H9 (cell line): Measurements from ENCODE around the gene PPFIA2. TPM values are rescaled to one million over a fixed set of nuclear protein-coding genes. Genes with fewer than 3 reads are reported as not detected.
A peak's percentile ranks its signal among the peaks of the same experiment; 100 is the strongest.

Experiments used
- DNase-seq: peaks from one replicate; pipeline ENCODE4 v3.0.0-alpha.2; 2017
- H2AFZ ChIP-seq: one replicate; pipeline ENCODE4 v1.6.1; 2013; ENCODE audit warnings: mild to moderate bottlenecking, low read length, control low read depth, moderate library complexity
- H2AK5ac ChIP-seq: 2 replicates; pipeline ENCODE4 v1.6.1; 2013; ENCODE audit warnings: low read length, control low read depth, mixed read lengths; ENCODE audit not compliant: insufficient read length
- H2BK120ac ChIP-seq: one replicate; pipeline ENCODE4 v1.6.1; 2013; ENCODE audit warnings: low read depth, mild to moderate bottlenecking, low read length, control low read depth, inconsistent platforms; ENCODE audit not compliant: poor library complexity, severe bottlenecking
- H2BK12ac ChIP-seq: 2 replicates; pipeline ENCODE4 v1.6.1; 2013; ENCODE audit warnings: low read length, control low read depth, mixed read lengths, low read depth; ENCODE audit not compliant: insufficient read length
- H2BK15ac ChIP-seq: 2 replicates; pipeline ENCODE4 v1.6.1; 2013; ENCODE audit warnings: low read depth, low read length, control low read depth
- H2BK20ac ChIP-seq: one replicate; pipeline ENCODE4 v1.6.1; 2013; ENCODE audit warnings: low read depth, mild to moderate bottlenecking, low read length, control low read depth, inconsistent platforms; ENCODE audit not compliant: poor library complexity, severe bottlenecking
- H2BK5ac ChIP-seq: 2 replicates; pipeline ENCODE4 v1.6.1; 2013; ENCODE audit warnings: low read length, control low read depth, mixed read lengths; ENCODE audit not compliant: insufficient read length
- H3K14ac ChIP-seq: 2 replicates; pipeline ENCODE4 v1.6.1; 2013; ENCODE audit warnings: low read length, control low read depth; ENCODE audit not compliant: insufficient read depth
- H3K18ac ChIP-seq: 2 replicates; pipeline ENCODE4 v1.6.1; 2013; ENCODE audit warnings: low read depth, mild to moderate bottlenecking, mixed read lengths, low read length, control low read depth; ENCODE audit not compliant: insufficient read length
- H3K23ac ChIP-seq: 2 replicates; pipeline ENCODE4 v1.6.1; 2013; ENCODE audit warnings: low read length, control low read depth, mixed read lengths, low read depth; ENCODE audit not compliant: insufficient read length
- H3K23me2 ChIP-seq: 2 replicates; pipeline ENCODE4 v1.6.1; 2013; ENCODE audit warnings: low read depth, mild to moderate bottlenecking, mixed read lengths, low read length, control low read depth; ENCODE audit not compliant: insufficient read length, poor library complexity, severe bottlenecking
- H3K27ac ChIP-seq: 2 replicates; pipeline ENCODE4 v1.5.1; 2013; ENCODE audit warnings: low read length, control low read depth, mixed read lengths, low read depth; ENCODE audit not compliant: insufficient read length
- H3K27me3 ChIP-seq: 2 replicates; pipeline ENCODE4 v1.6.1; 2013; ENCODE audit warnings: low read length, control low read depth, inconsistent platforms; ENCODE audit not compliant: insufficient read depth
- H3K4ac ChIP-seq: 2 replicates; pipeline ENCODE4 v1.6.1; 2013; ENCODE audit warnings: low read depth, mild to moderate bottlenecking, control low read depth, inconsistent platforms, low read length, moderate library complexity
- H3K4me1 ChIP-seq: 2 replicates; pipeline ENCODE4 v1.6.1; 2013; ENCODE audit warnings: low read length, control low read depth, inconsistent platforms; ENCODE audit not compliant: insufficient read depth
- H3K4me2 ChIP-seq: 2 replicates; pipeline ENCODE4 v1.6.1; 2013; ENCODE audit warnings: low read length, control low read depth, mixed read lengths; ENCODE audit not compliant: insufficient read length, insufficient read depth
- H3K56ac ChIP-seq: 2 replicates; pipeline ENCODE4 v1.6.1; 2013; ENCODE audit warnings: low read depth, mild to moderate bottlenecking, mixed read lengths, low read length, control low read depth; ENCODE audit not compliant: insufficient read length
- H3K79me1 ChIP-seq: 2 replicates; pipeline ENCODE4 v1.6.1; 2013; ENCODE audit warnings: low read depth, mild to moderate bottlenecking, moderate library complexity, low read length, control low read depth, inconsistent platforms; ENCODE audit not compliant: insufficient read depth, poor library complexity, severe bottlenecking
- H3K79me2 ChIP-seq: 2 replicates; pipeline ENCODE4 v1.6.1; 2013; ENCODE audit warnings: low read length, control low read depth, inconsistent platforms; ENCODE audit not compliant: insufficient read depth
- H3K9ac ChIP-seq: 2 replicates; pipeline ENCODE4 v1.6.1; 2013; ENCODE audit warnings: low read length, control low read depth, mixed read lengths; ENCODE audit not compliant: insufficient read length; ENCODE audit errors: extremely low read depth
- H3K9me3 ChIP-seq: one replicate; pipeline ENCODE4 v1.6.1; 2013; ENCODE audit warnings: low read depth, low read length, inconsistent platforms; ENCODE audit not compliant: control insufficient read depth
- H3T11ph ChIP-seq: one replicate; pipeline ENCODE4 v1.6.1; 2013; ENCODE audit warnings: mild to moderate bottlenecking, low read length, control low read depth, inconsistent platforms
- H4K20me1 ChIP-seq: one replicate; pipeline ENCODE4 v1.6.1; 2013; ENCODE audit not compliant: control insufficient read depth, insufficient read length, insufficient read depth
- H4K5ac ChIP-seq: 2 replicates; pipeline ENCODE4 v1.6.1; 2013; ENCODE audit warnings: low read depth, mild to moderate bottlenecking, mixed read lengths, low read length, control low read depth; ENCODE audit not compliant: insufficient read length
- H4K8ac ChIP-seq: replicated peaks from 2 replicates; pipeline ENCODE4 v1.6.1; 2013; ENCODE audit warnings: low read length, control low read depth, mixed read lengths, low read depth; ENCODE audit not compliant: insufficient read length
- H4K91ac ChIP-seq: 2 replicates; pipeline ENCODE4 v1.6.1; 2013; ENCODE audit warnings: low read depth, mild to moderate bottlenecking, moderate library complexity, mixed read lengths, low read length, control low read depth; ENCODE audit not compliant: insufficient read length
- H3K27ac Mint-ChIP-seq, 3 experiments: 2 replicates in 2 of 3; 3 replicates in 1 of 3; pipeline ENCODE4 v1.8.0; 2020 to 2021; ENCODE audit warnings: mixed read lengths in 3 of 3, mild to moderate bottlenecking in 1 of 3, moderate library complexity in 1 of 3
- H3K27me3 Mint-ChIP-seq: 2 replicates; pipeline ENCODE4 v1.8.0; 2021; ENCODE audit warnings: low read depth, mild to moderate bottlenecking, moderate library complexity, mixed read lengths
- H3K36me3 Mint-ChIP-seq, 3 experiments: 2 replicates in 2 of 3; 3 replicates in 1 of 3; pipeline ENCODE4 v1.8.0; 2020 to 2021; ENCODE audit warnings: low read depth in 3 of 3, mixed read lengths in 3 of 3; ENCODE audit not compliant: insufficient read depth in 1 of 3
- H3K4me1 Mint-ChIP-seq, 2 experiments: 2 replicates each; pipeline ENCODE4 v1.8.0; 2020; ENCODE audit warnings: mixed read lengths in 2 of 2
- H3K4me3 Mint-ChIP-seq, 2 experiments: 2 replicates in 1 of 2; 3 replicates in 1 of 2; pipeline ENCODE4 v1.8.0; 2020 to 2021; ENCODE audit warnings: mild to moderate bottlenecking in 2 of 2, mixed read lengths in 2 of 2, moderate library complexity in 1 of 2
- H3K9me3 Mint-ChIP-seq, 2 experiments: 2 replicates in 1 of 2; 3 replicates in 1 of 2; pipeline ENCODE4 v1.8.0; 2020; ENCODE audit warnings: mild to moderate bottlenecking in 2 of 2, mixed read lengths in 2 of 2, moderate library complexity in 1 of 2
- CTCF ChIP-seq: fragments of 200-600 bp; sonication (generic); conservative IDR thresholded peaks from 3 replicates; pipeline ENCODE4 v1.8.0; 2021; ENCODE audit warnings: antibody characterized with exemption, mild to moderate bottlenecking
- WGBS: extraction: QIAGEN DNeasy Blood & Tissue Kit; methylation state at CpG from one replicate; pipeline ENCODE4 v1.1.7; 2013; ENCODE audit warnings: missing lambda C conversion rate, low lambda C conversion rate, mixed read lengths; ENCODE audit not compliant: insufficient read length; ENCODE audit errors: extremely low coverage; 5-methylcytosine and 5-hydroxymethylcytosine counted together
- total RNA-seq: library from RNA; stranded (reverse); gene quantifications from 2 replicates; pipeline ENCODE4 v1.2.1, GENCODE V29; 2021

The PPFIA2 gene
- total RNA-seq, 1 experiment from 2014 or later = 1.3 TPM

- no peaks in the 10 kb centered on the region for H4K20me1 ChIP-seq
- no peak overlapping the region for H4K8ac ChIP-seq
- no peak overlapping the region for H3K4ac ChIP-seq
- no peak overlapping the region for H2AK5ac ChIP-seq
- Mint-ChIP-seq H3K27ac (no peak overlapping the region), H3K9me3 (peaks cover 0 to 4% of the 10 kb centered on the region in 2 experiments; a peak in 2 of 5 replicates), H3K36me3 (no peaks in the 10 kb centered on the region), H3K4me3 (peak overlapping the region; percentile 77 to 92), H3K4me1 (peaks cover 5 to 9% of the 10 kb centered on the region in 2 experiments), H3K27me3 (peaks cover 54% of the 10 kb centered on the region)
- H4K91ac ChIP-seq = no peak overlapping the region
- H2BK5ac ChIP-seq = no peak overlapping the region
- no CpG with 5 or more reads among the region's 50 CpGs for WGBS
- H3K9me3 ChIP-seq = no peaks in the 10 kb centered on the region
- no peak overlapping the region for H2BK20ac ChIP-seq
- no peaks in the 10 kb centered on the region for H3K79me1 ChIP-seq
- no peak overlapping the region for H3K18ac ChIP-seq
- H2BK15ac ChIP-seq = no peak overlapping the region
- H3K23me2 ChIP-seq = peaks cover 15% of the 10 kb centered on the region
- no peak overlapping the region; the same call in 1 of the 2 replicates for H3K14ac ChIP-seq
- no peak overlapping the region for H3T11ph ChIP-seq
- H3K4me1 ChIP-seq = no peaks in the 10 kb centered on the region
- no peak overlapping the region for H3K23ac ChIP-seq
- no peak overlapping the region for H4K5ac ChIP-seq
- H3K79me2 ChIP-seq = no peaks in the 10 kb centered on the region
- peaks cover 8% of the 10 kb centered on the region; the same call in 1 of the 2 replicates for H3K27me3 ChIP-seq
- H2BK12ac ChIP-seq = no peak overlapping the region
- no peak overlapping the region for H2AFZ ChIP-seq
- H3K27ac ChIP-seq = no peak overlapping the region
- peak; percentile 69 for DNase-seq
- H3K4me2 ChIP-seq = peak overlapping the region; percentile 75
- H3K9ac ChIP-seq = peak overlapping the region; percentile 26
- H2BK120ac ChIP-seq = no peak overlapping the region
- TF ChIP-seq CTCF = no peak
- no peak overlapping the region for H3K56ac ChIP-seq
Measured at GRCh38 chr12:81758421-81759189, 545 bp downstream of the PPFIA2 start.
